T-helper 2 cell treated with Interferon-gamma antibody and Interleukin-4, amounts not matched to agents 100 ng/mL and 5 ng/mL, for 36 hours (primary cell): ENCODE results near the gene MC2R. TPM values are rescaled to one million over a fixed set of nuclear protein-coding genes. Genes with fewer than 3 reads are reported as not detected.

Experiments
- total RNA-seq: library from RNA; stranded (reverse); gene quantifications from 2 replicates; pipeline ENCODE4 v1.2.3, GENCODE V29; 2022

MC2R gene
- total RNA-seq, 1 donor from 2014 or later, result not detected

Other genes starting within 250 kb of the MC2R start
- 18.6 and 19.9 TPM in 2 replicates for gene FAM210A, start 189.0 kb downstream of the MC2R start, total RNA-seq
- 30.9 and 33.1 TPM in 2 replicates for gene RNMT, start 188.9 kb downstream of the MC2R start, total RNA-seq
- gene MC5R, start 91.4 kb downstream of the MC2R start, total RNA-seq, result 0.09 TPM in 1 of 2 replicates, not detected in the other
- 19.1 and 20.3 TPM in 2 replicates for gene ZNF519, start 216.9 kb upstream of the MC2R start, total RNA-seq